Activated naive CD4-positive, alpha-beta T cell treated with anti-CD3 and anti-CD28 coated beads, Interleukin-2, amount 50 U/mL, for 72 hours (primary cell): ENCODE measurements around the gene STOM. TPM values are rescaled to one million over a fixed set of nuclear protein-coding genes. Genes with fewer than 3 reads are reported as not detected.

Experiments used
- ATAC-seq, 2 donors: fragments of 150-1000 bp; cut with Tn5 transposase; 2 replicates each; pipeline ENCODE4 v1.10.0; 2021; ENCODE audit warnings: mild to moderate bottlenecking in 2 of 2, moderate library complexity in 2 of 2
- DNase-seq, 2 donors: peaks; one replicate each; pipeline ENCODE4 v3.0.0; 2021 to 2022; ENCODE audit warnings: low spot score in 2 of 2
- H3K27ac Mint-ChIP-seq, 2 donors: one replicate each; pipeline ENCODE4 v1.8.0; 2022; ENCODE audit warnings: mild to moderate bottlenecking in 2 of 2, mixed read lengths in 2 of 2
- H3K36me3 Mint-ChIP-seq, 2 donors: one replicate each; pipeline ENCODE4 v1.8.0; 2022; ENCODE audit warnings: mixed read lengths in 2 of 2
- H3K9me3 Mint-ChIP-seq, 2 donors: one replicate each; pipeline ENCODE4 v1.8.0; 2022; ENCODE audit warnings: mixed read lengths in 2 of 2
- total RNA-seq, 2 donors: library from RNA; stranded (reverse); gene quantifications; one replicate each; pipeline ENCODE4 v1.2.3, GENCODE V29; 2022

Gene STOM
- total RNA-seq, 2 donors from 2014 or later, result 19.9 to 53.5 TPM

DNA sequence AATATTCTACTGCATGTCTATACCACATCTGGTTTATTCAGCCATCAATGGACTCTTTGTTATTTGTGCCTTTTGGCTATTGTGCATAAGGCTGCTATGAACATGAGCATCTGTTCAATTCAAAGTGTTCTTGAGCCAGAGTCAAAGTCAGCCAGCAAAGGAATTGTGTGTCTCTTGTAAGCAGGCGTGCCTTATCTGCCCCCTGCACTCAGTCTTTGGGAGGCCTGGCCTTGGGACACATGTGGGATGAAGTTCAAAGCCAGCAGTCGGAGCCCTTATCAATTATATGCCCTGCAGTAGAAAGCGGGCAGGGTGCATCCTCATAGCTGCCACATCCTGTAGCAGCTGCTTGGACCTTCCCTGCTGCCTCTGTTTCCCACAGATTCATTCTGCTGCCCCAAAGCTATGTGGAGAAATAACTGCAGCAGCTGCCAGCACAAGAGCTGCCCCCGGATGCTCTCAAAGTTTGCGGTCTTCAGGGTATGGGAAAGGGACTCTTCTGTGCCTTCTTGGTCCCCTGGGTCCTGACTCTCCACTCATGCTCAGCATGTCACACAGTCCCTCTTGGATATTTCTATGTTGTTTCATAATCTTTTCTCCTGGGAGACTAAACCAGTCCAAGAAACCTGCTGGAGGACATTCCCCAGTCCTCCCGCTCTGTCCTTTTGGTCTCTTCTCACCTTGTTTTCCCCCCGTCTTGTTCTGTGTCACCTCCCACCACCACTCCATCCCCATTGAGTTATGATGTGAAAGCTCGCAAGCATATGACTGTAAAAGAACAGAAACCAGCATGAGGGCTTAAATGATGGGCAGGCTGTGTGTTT, 35.9 kb downstream of the STOM start:
- Mint-ChIP-seq H3K36me3 (peaks cover 0 to 22% of the 10 kb centered on the region in 2 donors), H3K27ac (no peak overlapping the region), H3K9me3 (no peaks in the 10 kb centered on the region)
- no peak for DNase-seq
- no peak for ATAC-seq

- ATAC-seq, result no peak
- no peaks in the 10 kb centered on the region for H3K9me3 Mint-ChIP-seq
- H3K27ac Mint-ChIP-seq, result no peak overlapping the region
- no peak for DNase-seq
- peaks cover 0 to 12% of the 10 kb centered on the region in 2 donors for H3K36me3 Mint-ChIP-seq
These were observed 37.9 kb downstream of the STOM start for GRCh38 chr9:121331992-121332685.

- Mint-ChIP-seq H3K9me3 (no peaks in the 10 kb centered on the region), H3K27ac (no peak overlapping the region), H3K36me3 (peaks cover 0 to 6% of the 10 kb centered on the region in 2 donors)
- ATAC-seq, result no peak
- DNase-seq, result no peak
These were observed 38.5 kb downstream of the STOM start for GRCh38 chr9:121331549-121331948.

DNA sequence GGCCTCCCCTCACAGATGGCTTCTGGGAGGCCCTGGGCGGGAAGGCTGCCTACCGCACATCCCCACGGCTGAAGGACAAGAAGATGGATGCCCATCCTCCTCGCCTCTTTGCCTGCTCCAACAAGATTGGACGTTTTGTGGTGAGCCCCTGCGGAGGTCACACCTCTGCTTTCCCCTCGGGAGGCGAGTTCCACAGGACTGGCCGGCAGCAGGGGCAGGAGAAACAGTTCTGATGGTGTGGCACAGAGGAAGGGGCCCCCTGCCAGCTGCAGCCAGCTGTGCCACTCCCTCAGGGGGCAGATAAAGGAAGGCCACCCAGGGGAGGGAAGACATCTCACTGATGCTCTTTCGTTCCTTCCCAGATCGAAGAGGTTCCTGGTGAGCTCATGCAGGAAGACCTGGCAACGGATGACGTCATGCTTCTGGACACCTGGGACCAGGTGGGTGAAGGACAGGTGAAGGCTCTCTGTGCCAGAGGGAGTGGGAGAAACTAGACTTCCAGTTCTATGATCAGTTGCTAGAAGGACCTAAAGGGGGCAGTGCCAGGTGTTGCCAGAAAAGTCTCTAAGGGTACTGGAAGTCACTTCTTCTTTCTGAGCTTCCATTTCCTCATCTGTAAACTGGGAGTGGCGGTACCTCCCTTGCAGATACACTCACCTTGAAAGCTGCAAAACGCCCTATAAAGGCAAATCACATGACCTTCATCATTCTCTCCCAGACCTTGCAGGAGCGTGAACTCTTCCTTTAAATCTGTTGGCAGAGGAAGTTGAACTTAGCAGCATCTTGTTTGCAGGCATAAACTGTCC, 41.0 kb downstream of the STOM start:
- no peak for DNase-seq
- Mint-ChIP-seq H3K36me3 (no peaks in the 10 kb centered on the region), H3K27ac (no peak overlapping the region), H3K9me3 (no peaks in the 10 kb centered on the region)
- ATAC-seq, result no peak

DNA sequence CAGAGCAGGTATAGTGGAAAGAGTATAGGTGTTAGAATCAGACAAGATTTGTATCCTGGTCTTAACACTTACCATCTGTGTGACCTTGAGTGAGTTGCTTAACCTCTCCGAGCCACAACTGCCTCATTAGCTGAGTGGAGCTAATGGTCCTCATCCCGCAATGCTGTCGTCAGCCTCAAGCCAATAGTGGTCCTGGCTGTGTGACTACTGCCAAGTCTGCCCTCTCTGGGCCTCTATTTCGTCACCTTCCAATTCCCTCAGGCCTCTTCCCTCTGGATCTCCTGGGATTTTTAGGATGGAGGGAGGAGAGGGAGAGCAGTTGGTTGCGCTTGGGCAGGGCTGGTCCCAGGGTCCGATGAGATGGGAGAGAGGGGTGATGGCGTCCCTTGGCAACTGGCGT, 41.6 kb downstream of the STOM start:
- Mint-ChIP-seq H3K27ac (no peak overlapping the region), H3K36me3 (no peaks in the 10 kb centered on the region), H3K9me3 (no peaks in the 10 kb centered on the region)
- DNase-seq, result no peak
- no peak for ATAC-seq

DNA sequence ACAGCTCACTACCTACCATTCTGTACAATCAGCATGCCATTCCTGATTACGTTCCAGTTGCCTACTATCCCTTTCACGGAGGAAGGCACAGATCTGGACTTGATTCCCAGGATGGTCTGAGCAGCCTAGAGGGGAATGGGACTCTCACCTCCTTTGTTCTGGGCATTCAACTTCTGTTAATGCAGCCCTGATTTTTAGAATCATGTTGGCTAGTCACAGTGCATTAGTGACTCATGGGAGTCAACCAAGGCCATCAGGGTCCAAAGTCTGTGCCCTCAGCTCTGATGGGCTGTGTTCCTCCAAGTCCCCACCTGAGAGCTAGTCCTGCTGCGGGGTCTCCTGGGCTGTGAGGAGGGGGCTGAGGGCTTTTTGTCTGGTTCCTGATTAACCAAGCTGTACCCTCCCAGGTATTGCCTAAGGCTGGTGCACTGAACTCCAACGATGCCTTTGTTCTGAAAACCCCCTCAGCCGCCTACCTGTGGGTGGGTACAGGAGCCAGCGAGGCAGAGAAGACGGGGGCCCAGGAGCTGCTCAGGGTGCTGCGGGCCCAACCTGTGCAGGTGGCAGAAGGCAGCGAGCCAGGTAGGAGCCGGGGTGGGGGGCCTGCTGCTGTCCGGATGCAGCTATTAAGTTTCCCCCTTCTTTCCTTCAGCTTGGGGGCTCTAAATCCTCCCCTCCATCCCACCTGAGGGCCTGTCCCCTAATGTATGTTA, 43.0 kb downstream of the STOM start:
- Mint-ChIP-seq H3K27ac (no peak overlapping the region), H3K9me3 (no peaks in the 10 kb centered on the region), H3K36me3 (no peaks in the 10 kb centered on the region)
- DNase-seq (no peak), ATAC-seq (no peak)

DNA sequence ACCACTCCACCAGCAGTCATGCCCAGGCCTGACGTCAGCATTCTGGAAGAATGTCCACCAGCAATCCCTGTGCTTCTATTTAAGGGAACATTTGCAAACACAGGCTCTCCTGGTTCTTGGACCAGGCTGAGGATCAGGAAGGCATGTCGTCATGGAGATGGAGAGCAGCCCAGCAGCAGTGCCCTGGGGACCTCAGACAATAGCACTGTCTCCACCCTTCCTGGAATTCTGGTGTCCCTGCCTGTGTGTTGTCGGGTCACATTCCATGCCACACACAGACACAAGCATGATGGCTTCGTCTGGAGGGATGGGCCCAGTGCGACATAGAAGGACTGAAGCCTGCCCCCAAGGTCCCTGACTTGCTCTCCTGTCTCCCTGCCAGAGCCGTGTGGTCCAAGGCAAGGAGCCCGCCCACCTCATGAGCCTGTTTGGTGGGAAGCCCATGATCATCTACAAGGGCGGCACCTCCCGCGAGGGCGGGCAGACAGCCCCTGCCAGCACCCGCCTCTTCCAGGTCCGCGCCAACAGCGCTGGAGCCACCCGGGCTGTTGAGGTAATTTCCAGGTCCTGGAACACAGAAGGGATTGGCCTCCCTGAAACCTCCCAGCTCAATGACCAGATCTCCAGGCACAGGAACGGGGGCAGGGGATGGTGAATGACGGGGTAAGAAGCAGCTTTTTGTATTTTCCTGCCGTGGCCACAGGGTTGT, 43.8 kb downstream of the STOM start:
- Mint-ChIP-seq H3K9me3 (no peaks in the 10 kb centered on the region), H3K36me3 (no peaks in the 10 kb centered on the region), H3K27ac (peak overlapping the region in 1 of 2 donors; percentile 12)
- no peak for ATAC-seq
- DNase-seq, result no peak

GRCh38 chr9:121325387-121325786, 44.7 kb downstream of the STOM start:
- DNase-seq (no peak), ATAC-seq (no peak)
- no peaks in the 10 kb centered on the region for H3K9me3 Mint-ChIP-seq
- no peaks in the 10 kb centered on the region for H3K36me3 Mint-ChIP-seq
- peak overlapping the region in 1 of 2 donors; percentile 44 for H3K27ac Mint-ChIP-seq

- Mint-ChIP-seq H3K36me3 (no peaks in the 10 kb centered on the region), H3K9me3 (no peaks in the 10 kb centered on the region), H3K27ac (peak overlapping the region in 1 of 2 donors; percentile 64)
- ATAC-seq, result no peak
- no peak for DNase-seq
These were observed 45.3 kb downstream of the STOM start for GRCh38 chr9:121324755-121325154.

DNA sequence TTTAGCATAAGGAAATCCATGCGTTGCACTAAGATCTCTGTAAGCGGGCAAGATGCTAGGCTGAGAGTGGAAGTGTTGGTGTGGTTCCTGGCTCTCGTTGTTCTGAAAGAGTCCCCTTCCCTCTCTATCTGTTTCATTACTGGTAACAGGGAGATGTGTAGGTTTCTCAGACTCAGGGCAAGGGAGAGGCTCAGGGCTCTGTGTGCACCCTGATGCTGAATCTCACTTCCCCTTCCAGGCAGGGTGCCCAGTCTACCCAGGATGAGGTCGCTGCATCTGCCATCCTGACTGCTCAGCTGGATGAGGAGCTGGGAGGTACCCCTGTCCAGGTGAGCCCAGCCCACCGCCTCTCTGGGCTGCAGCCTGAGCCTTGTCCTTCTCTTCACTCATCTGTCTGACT, 45.7 kb downstream of the STOM start:
- Mint-ChIP-seq H3K9me3 (no peaks in the 10 kb centered on the region), H3K27ac (peak overlapping the region in 1 of 2 donors; percentile 64), H3K36me3 (no peaks in the 10 kb centered on the region)
- ATAC-seq, result no peak
- DNase-seq, result no peak

GRCh38 chr9:121323449-121324151, 46.5 kb downstream of the STOM start:
- peak overlapping the region in 1 of 2 donors; percentile 77 for H3K27ac Mint-ChIP-seq
- no peaks in the 10 kb centered on the region for H3K36me3 Mint-ChIP-seq
- DNase-seq (no peak), ATAC-seq (no peak)
- no peaks in the 10 kb centered on the region for H3K9me3 Mint-ChIP-seq

DNA sequence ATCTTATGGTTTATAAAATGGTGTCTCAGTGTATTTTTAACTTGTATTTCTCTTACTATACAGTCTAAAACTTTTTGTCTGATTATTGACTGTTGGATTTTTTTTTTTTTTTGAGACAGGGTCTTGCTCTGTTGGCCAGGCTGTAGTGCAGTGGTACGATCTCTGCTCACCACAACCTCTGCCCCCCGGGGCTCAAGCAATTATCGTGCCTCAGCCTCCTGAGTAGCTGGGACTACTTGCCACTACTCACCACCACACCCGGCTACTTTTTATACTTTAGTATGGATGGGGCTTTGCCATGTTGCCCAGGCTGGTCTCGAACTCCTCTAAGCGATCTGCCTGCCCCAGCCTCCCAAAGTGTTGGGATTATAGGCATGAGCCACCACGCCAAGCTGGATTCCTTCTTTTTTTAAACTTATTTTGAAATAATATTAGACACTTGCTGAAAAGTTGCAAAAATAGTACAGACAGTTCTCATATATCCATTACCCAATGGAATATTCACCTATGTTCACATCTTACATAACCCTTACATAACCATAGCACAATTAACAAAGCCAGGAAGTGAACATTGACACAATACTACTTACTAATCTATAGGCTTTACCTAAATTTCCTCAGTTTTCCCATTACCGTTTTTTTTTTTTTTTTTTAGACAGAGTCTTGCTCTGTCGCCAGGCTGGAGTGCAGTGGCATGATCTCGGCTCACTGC, 47.2 kb downstream of the STOM start:
- DNase-seq, result no peak
- no peak for ATAC-seq
- no peaks in the 10 kb centered on the region for H3K9me3 Mint-ChIP-seq
- peak overlapping the region in 1 of 2 donors; percentile 77 for H3K27ac Mint-ChIP-seq
- no peaks in the 10 kb centered on the region for H3K36me3 Mint-ChIP-seq

- no peak for DNase-seq
- Mint-ChIP-seq H3K36me3 (no peaks in the 10 kb centered on the region), H3K27ac (peak overlapping the region in 1 of 2 donors; percentile 77), H3K9me3 (no peaks in the 10 kb centered on the region)
- ATAC-seq, result peak; percentile 44 to 47
These were observed 47.9 kb downstream of the STOM start for GRCh38 chr9:121322037-121322736.

- Mint-ChIP-seq H3K9me3 (no peaks in the 10 kb centered on the region), H3K36me3 (no peaks in the 10 kb centered on the region), H3K27ac (no peak overlapping the region)
- DNase-seq (peak in 1 of 2 donors; percentile 49), ATAC-seq (peak in 1 of 2 donors; percentile 5)
These were observed 49.0 kb downstream of the STOM start for GRCh38 chr9:121321016-121321503.
